Measurements from ENCODE around the gene PRAMEF33.
"Not testable (repeated sequence)": the region's sequence is repeated elsewhere in the genome, so short reads cannot be mapped to it uniquely, and the experiment has no call there.

GRCh38 chr1:13289030-13289429, 14.3 kb upstream of the PRAMEF33 start:
- not testable (repeated sequence) for TF ChIP-seq CTCF (IDR thresholded peaks at IDR 0.05; ENCODE audit: poor library complexity); EZH2phosphoT487 (IDR thresholded peaks at IDR 0.05; ENCODE audit: low read depth, severe bottlenecking, unreplicated experiment)
